NCI-H2196 (cell line): Measurements from ENCODE around the gene PLEKHH3.
"Not testable (repeated sequence)": the region's sequence is repeated elsewhere in the genome, so short reads cannot be mapped to it uniquely, and the experiment has no call there.

ENCODE experiments used
- DNase-seq: peaks from one replicate; lab custom pipeline; 2025; ENCODE audit not compliant: unreplicated experiment; lab: John Stamatoyannopoulos, UW

PLEKHH3 gene

GRCh38 chr17:42673266-42673884, 3.4 kb downstream of the PLEKHH3 start:
- no peak for DNase-seq

- no peak for DNase-seq
These were observed 4.8 kb downstream of the PLEKHH3 start for GRCh38 chr17:42672038-42672437.

- no peak for DNase-seq
These were observed 5.8 kb downstream of the PLEKHH3 start for GRCh38 chr17:42670789-42671657.

DNA sequence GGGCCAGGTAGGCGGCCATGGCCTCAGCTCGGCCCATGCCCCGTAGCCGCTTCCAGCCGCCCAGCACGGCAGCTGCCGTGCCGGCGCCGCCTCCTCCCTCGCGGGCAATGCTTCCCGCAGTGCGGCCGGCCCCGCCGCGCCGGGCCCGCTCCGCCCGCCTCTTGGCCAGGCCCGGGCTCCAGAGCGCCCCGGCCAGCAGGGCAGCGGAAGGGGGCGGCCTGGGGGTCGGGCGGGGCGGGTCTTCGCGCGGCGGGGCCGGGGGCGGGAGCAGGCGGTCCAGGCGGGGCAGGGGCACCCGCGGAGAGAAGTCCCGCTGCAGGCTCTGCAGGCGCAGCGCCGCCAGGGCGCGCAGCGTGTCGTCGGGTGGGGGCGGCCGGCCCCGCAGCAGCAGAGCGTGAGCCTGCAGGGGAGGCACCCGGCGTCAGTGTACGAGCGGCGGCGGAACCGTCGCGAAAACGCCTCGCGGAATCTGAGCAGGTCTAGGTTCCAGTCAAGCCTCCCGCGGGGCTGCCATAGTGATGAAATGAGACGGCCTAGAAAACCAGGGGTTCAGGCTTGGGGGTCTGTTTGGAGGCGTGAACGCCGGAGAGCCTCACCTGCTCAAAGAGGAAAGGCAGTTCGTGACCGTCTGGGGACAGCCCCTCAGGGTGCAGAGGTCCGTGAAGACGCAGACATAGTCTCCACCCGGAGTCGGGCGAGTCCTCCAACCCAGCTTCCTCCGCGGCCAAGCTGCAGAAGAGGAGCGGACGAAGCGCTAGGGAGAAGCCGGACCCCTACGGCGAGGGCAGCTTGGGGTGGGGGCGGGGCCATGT, 6.6 kb downstream of the PLEKHH3 start:
- DNase-seq = no peak

DNA sequence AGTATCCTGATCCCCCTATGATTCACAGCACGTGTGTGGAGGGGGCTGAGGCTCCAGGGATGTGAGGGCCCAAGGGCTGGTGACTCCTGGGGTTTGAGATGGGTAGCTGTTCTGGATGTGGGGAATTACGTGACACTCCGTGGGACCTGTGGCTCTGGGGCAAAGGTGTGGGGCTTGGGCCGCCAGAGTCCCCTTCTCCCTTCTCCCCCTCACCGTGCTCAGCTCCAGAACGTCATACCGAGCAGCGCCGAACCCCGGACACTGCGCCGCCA, 7.2 kb downstream of the PLEKHH3 start:
- no peak for DNase-seq

GRCh38 chr17:42667088-42667951, 9.5 kb downstream of the PLEKHH3 start:
- DNase-seq = peak; percentile 67

DNA sequence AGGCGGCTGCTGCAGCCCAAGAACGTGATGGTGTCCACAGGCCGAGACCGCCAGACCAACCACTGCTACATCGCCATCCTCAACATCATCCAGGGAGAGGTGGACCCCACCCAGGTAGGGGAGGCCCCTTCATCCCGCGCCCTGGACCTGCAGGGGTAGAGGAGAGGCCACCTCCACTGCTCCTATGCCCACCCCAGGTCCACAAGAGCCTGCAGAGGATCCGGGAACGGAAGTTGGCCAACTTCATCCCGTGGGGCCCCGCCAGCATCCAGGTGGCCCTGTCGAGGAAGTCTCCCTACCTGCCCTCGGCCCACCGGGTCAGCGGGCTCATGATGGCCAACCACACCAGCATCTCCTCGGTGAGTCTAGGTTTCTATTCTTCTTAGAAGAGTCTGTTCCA, 10.7 kb downstream of the PLEKHH3 start:
- DNase-seq = not testable (repeated sequence)

DNA sequence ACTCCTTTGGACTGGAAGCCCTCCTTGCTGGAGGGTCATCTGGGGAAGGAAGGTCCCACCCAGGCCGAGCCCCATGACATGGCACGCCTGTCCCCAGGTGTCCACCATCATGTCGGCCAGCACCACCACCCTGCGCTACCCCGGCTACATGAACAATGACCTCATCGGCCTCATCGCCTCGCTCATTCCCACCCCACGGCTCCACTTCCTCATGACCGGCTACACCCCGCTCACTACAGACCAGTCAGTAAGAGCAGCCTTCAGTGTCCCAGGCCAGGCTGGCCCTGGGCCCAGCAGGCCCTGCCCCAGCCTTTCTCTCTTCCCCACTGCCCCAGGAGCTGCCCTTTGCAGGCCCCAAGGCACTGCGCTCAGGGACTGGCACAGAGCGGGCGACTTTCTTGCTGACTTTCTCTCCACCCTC, 11.2 kb downstream of the PLEKHH3 start:
- no peak for DNase-seq

GRCh38 chr17:42660692-42661345, 16.0 kb downstream of the PLEKHH3 start:
- DNase-seq = no peak

DNA sequence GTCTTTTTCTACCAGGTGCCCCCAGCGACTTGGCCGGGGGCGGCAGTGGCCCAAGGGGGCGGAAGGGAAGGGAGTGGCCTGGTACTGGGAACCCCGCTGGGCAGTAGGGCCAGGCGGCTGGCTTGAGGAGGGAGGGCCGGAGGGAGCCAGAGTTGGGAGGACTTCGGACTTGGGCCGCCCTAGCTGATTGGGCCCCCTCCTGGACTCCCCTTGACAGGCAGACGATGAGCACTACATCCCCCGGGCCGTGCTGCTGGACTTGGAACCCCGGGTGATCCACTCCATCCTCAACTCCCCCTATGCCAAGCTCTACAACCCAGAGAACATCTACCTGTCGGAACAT, 16.9 kb downstream of the PLEKHH3 start:
- DNase-seq = not testable (repeated sequence)

- DNase-seq = peak; percentile 84
These were observed 17.5 kb downstream of the PLEKHH3 start, which contains the start of gene TUBG2 for GRCh38 chr17:42659079-42659931. TSS of gene TUBG2 (plus strand) at chr17:42659284. CDS start at chr17:42659504, 220 bp downstream.

GRCh38 chr17:42657824-42658588, 18.8 kb downstream of the PLEKHH3 start:
- no peak for DNase-seq

DNA sequence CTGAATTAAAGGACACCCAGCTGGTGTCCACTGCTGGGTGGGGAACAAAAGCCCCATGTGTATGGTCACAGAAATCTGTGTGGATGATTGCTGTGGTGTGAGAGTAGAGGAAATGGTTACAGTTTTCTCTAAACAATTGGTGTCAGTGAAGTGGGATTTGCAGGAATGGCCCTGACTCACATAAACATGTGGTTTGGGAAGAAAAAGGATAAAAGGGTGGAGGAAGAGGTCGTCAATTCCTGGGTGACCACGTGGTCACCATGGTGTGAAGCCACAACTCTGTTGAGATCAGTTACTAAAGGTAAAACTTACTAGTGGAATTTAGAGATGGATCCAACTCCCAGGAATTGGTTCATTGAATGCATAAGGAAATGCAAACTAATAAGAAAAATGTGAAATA, 21.3 kb downstream of the PLEKHH3 start:
- no peak for DNase-seq

- no peak for DNase-seq
These were observed 23.3 kb downstream of the PLEKHH3 start for GRCh38 chr17:42653179-42654124.

DNA sequence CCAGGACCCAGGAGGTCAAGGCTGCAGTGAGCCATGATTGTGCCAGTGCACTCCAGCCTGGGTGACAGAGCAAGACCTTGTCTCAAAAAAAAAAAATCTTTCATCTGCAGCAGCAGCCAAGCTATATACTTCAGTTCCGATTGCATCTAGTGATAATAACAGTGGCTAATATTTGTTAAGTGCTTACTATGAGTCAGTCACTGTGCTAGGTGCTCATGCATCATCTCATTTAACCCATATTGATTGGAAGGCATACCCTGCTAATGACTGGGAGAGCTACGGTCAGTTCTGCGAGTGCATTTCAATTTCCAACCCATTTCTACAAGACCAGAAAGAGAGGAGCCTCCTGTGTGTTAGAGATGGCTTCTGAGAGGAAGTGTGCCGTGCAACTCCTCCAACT, 25.4 kb downstream of the PLEKHH3 start:
- no peak for DNase-seq

DNA sequence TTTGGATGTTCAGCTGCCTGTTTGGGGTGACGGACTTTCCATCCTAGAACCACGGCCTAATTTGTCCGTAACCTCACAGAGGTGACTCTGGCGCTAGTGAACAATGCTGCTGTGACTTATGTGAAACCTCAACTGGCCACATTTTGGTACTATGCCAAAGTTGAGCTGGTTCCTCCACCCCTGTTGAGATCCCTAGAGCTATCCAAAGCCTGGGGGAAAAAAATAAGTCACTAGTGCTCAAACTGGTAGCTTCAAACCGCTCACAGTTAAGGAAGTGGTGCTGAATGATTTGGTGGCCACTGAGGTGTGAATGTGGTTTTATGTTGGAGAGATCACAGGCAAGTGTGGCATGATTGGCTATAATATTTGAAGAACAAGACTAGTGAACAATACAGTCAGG, 29.0 kb downstream of the PLEKHH3 start:
- DNase-seq = no peak

- no peak for DNase-seq
These were observed 34.5 kb downstream of the PLEKHH3 start for GRCh38 chr17:42642336-42642735.

DNA sequence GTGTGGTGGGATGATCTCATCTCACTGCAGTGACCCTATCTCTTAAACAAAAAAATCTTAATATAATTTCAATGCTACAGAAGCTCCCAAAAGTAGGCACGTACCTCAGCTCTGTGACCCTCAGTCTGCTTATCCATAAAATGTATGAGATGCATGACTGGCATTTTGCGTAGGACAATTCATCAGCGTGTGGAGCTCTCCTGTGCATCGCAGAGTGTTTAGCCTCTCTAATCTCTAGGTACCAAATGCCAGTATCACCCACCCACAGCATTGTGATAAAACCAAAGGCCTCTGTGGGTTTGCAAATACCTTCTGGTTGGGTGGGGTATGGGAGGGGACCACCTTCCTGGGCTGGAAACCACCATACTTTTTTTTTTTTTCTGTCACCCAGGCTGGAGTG, 36.7 kb downstream of the PLEKHH3 start:
- DNase-seq = no peak
